Heart left ventricle (tissue), 16 donors: ENCODE data around the gene SLC37A1. TPM values are rescaled to one million over a fixed set of nuclear protein-coding genes. Genes with fewer than 3 reads are reported as not detected.

Experiments
- ATAC-seq, 4 donors: fragments of 200-7000 bp; cut with Tn5 transposase; one replicate each; pipeline ENCODE4 v1.9.1; 2020 to 2022; ENCODE audit warnings: moderate library complexity in 4 of 4, mild to moderate bottlenecking in 3 of 4, moderate number of reproducible peaks in 1 of 4
- DNase-seq, 5 donors: peaks; one replicate each; pipeline ENCODE4 v3.0.0-alpha.2; 2020
- H3K27ac ChIP-seq, 12 donors: fragments of 200-600 bp; sonication (generic) in 4 of 12; one replicate each; pipeline versions ENCODE4 v1.5.0 to v1.8.0; 2016 to 2022; ENCODE audit warnings: mild to moderate bottlenecking in 2 of 12
- H3K27me3 ChIP-seq, 9 donors: fragments of 200-600 bp; sonication (generic) in 2 of 9; one replicate each; pipeline versions ENCODE4 v1.5.1 to v1.8.0; 2016 to 2022; ENCODE audit warnings: mild to moderate bottlenecking in 3 of 9
- H3K36me3 ChIP-seq, 9 donors: fragments of 200-600 bp; sonication (generic) in 2 of 9; one replicate each; pipeline versions ENCODE4 v1.5.0 to v1.8.0; 2018 to 2022; ENCODE audit warnings: mild to moderate bottlenecking in 2 of 9
- H3K4me1 ChIP-seq, 12 donors: fragments of 200-600 bp; sonication (generic) in 4 of 12; one replicate each; pipeline versions ENCODE4 v1.5.0 to v1.8.0; 2016 to 2022; ENCODE audit warnings: mild to moderate bottlenecking in 3 of 12
- H3K4me3 ChIP-seq, 12 donors: fragments of 200-600 bp; sonication (generic) in 4 of 12; one replicate each; pipeline versions ENCODE4 v1.5.0 to v1.8.0; 2017 to 2022; ENCODE audit warnings: mild to moderate bottlenecking in 9 of 12, moderate library complexity in 4 of 12
- H3K9me3 ChIP-seq, 12 donors: fragments of 200-600 bp; sonication (generic) in 4 of 12; one replicate each; pipeline versions ENCODE4 v1.5.0 to v1.8.0; 2016 to 2022; ENCODE audit warnings: mild to moderate bottlenecking in 1 of 12
- CTCF ChIP-seq, 12 donors: fragments of 200-600 bp; sonication (generic) in 4 of 12; IDR thresholded peaks; one replicate each; pipeline versions ENCODE4 v1.5.0 to v1.8.0; 2018 to 2022; ENCODE audit warnings: antibody characterized with exemption in 12 of 12, mild to moderate bottlenecking in 5 of 12
- POLR2A ChIP-seq, 2 donors: fragments of 450-650 bp; IDR thresholded peaks; one replicate each; pipeline ENCODE4 v1.6.1; 2017; ENCODE audit warnings: antibody characterized with exemption in 2 of 2, mild to moderate bottlenecking in 2 of 2, moderate library complexity in 2 of 2
- WGBS, 4 donors: extraction: QIAGEN DNeasy Blood & Tissue Kit in 2 of 4; methylation state at CpG; one replicate each; pipeline versions ENCODE4 v1.1.5 to v1.1.7; 2013 to 2018; 5-methylcytosine and 5-hydroxymethylcytosine counted together
- intact Hi-C, 10 donors: fragments of 100-400 bp; cut with DNase I; formaldehyde crosslinking; loops; one replicate each; pipeline versions ENCODE4 v1.11.1 to v1.14.2; 2022
- polyA plus RNA-seq, 2 donors: library from polyadenylated mRNA; stranded (reverse); fragments of 200-250 nt; gene quantifications; one replicate each; pipeline ENCODE4 v1.2.3, GENCODE V29; 2013
- total RNA-seq, 9 donors: library from RNA; depleted of rRNA in 2 of 9; stranded (reverse); fragments of >200 nt in 2 of 9; fragmentation: NEBNext Ultra II Directional in 3 of 9; extraction: Animal tissue kit (Norgen Biotek cat#: 25700) in 3 of 9; gene quantifications; one replicate each; pipeline versions ENCODE4 v1.1.0 to v1.2.4, GENCODE V29; 2016 to 2023
- donor health status: ischemic (EF 13 %, LVEDD 7.1; RV severe dilation, severe dysfunction).
- donor health status: healthy with polysubstance abuse.
- donor health status: DM: no; HTN: yes; CAD: no.
- donor health status: DM: no; HTN: no; CAD: no.
- donor health status: ischemic (EF 25% LVEDD 6.9; RV normal size, moderate dysfunction).
- donor health status: ischemic (EF 25% LVEDD 5.7; RV mildly dilated, moderate dysfunction).
- donor health status: healthy.
- donor health status: DM: yes; HTN: yes; CAD: no.
- donor health status: ischemic (EF 35%, LVEDD 5.7; RV mildly dilated, moderate dysfunction).
- donor health status: nonischemic (EF 11% LVEDD 7.7; RV severe dilation, severe dysfunction).
- donor health status: DM: yes; HTN: yes; CAD: no.
- donor health status: PGD.
- donor health status: ischemic (EF 29% LVEDD 5.4; RV normal size, mild dysfunction).
- donor health status: nonischemic (EF 23%, LVEDD 6.1; RV moderate dilation, normal function).

SLC37A1 gene
- total and polyA plus RNA-seq, 11 donors = 2.2 to 13.0 (median 3.8) TPM

GRCh38 chr21:42607102-42607501 lies 93.5 kb downstream of the SLC37A1 start:
- intact Hi-C loops = no loop called here
- TF ChIP-seq CTCF (IDR thresholded peaks at IDR 0.05) (no peak), POLR2A (IDR thresholded peaks at IDR 0.05) (no peak)
- no peaks in the 10 kb centered on the region for H3K36me3 ChIP-seq
- peaks cover 0 to 32% (median 13%) of the 10 kb centered on the region in 12 donors for H3K9me3 ChIP-seq
- H3K4me1 ChIP-seq = no peaks in the 10 kb centered on the region
- ATAC-seq (no peak), DNase-seq (no peak)
- no peak overlapping the region for H3K4me3 ChIP-seq
- no peak overlapping the region for H3K27ac ChIP-seq
- WGBS, 4 donors = 62 to 76% (median 68%) methylated on average over 4 of the region's 4 CpGs
- H3K27me3 ChIP-seq = peaks cover 0 to under 1% (median 0%) of the 10 kb centered on the region in 9 donors

- H3K4me3 ChIP-seq = no peak overlapping the region
- H3K27ac ChIP-seq = no peak overlapping the region
- DNase-seq = no peak
- WGBS, 4 donors = 77 to 89% (median 81%) methylated on average over 5 of the region's 5 CpGs
- ATAC-seq = no peak
- no peaks in the 10 kb centered on the region for H3K4me1 ChIP-seq
- intact Hi-C loops = no loop called here
- no peak for TF ChIP-seq CTCF (IDR thresholded peaks at IDR 0.05)
- TF ChIP-seq POLR2A (IDR thresholded peaks at IDR 0.05) = no peak
- no peaks in the 10 kb centered on the region for H3K36me3 ChIP-seq
- peaks cover 0 to 36% (median 15%) of the 10 kb centered on the region in 12 donors for H3K9me3 ChIP-seq
- H3K27me3 ChIP-seq = no peaks in the 10 kb centered on the region
Measured at GRCh38 chr21:42607525-42608102, 94.0 kb downstream of the SLC37A1 start.

- Histone ChIP-seq H3K9me3 (peaks cover 0 to 38% (median 15%) of the 10 kb centered on the region in 12 donors), H3K4me3 (no peak overlapping the region), H3K4me1 (no peaks in the 10 kb centered on the region), H3K27me3 (no peaks in the 10 kb centered on the region), H3K27ac (no peak overlapping the region), H3K36me3 (no peaks in the 10 kb centered on the region)
- ATAC-seq = no peak
- intact Hi-C loops = no loop called here
- 54 to 63% (median 56%) methylated on average over 4 of the region's 4 CpGs for WGBS, 4 donors
- DNase-seq = no peak
- TF ChIP-seq POLR2A (IDR thresholded peaks at IDR 0.05) = no peak
Measured at GRCh38 chr21:42608446-42608845, 94.8 kb downstream of the SLC37A1 start.

GRCh38 chr21:42609811-42610210 lies 96.2 kb downstream of the SLC37A1 start:
- Histone ChIP-seq H3K27me3 (no peaks in the 10 kb centered on the region), H3K4me3 (no peak overlapping the region), H3K9me3 (peaks cover 0 to 32% (median 11%) of the 10 kb centered on the region in 12 donors), H3K4me1 (no peaks in the 10 kb centered on the region), H3K36me3 (no peaks in the 10 kb centered on the region), H3K27ac (no peak overlapping the region)
- DNase-seq (no peak), ATAC-seq (no peak)
- 92 to 100% (median 97%) methylated on average over 1 to 2 of the region's 2 CpGs for WGBS, 4 donors
- intact Hi-C loops = no loop called here
- TF ChIP-seq POLR2A (IDR thresholded peaks at IDR 0.05) = no peak
- no peak for TF ChIP-seq CTCF (IDR thresholded peaks at IDR 0.05)

GRCh38 chr21:42611852-42612251 lies 98.2 kb downstream of the SLC37A1 start:
- Histone ChIP-seq H3K27me3 (peaks cover 0 to 8% (median 6%) of the 10 kb centered on the region in 9 donors), H3K27ac (no peak overlapping the region), H3K36me3 (no peaks in the 10 kb centered on the region), H3K4me1 (peaks cover 0 to 4% (median 0%) of the 10 kb centered on the region in 12 donors), H3K4me3 (no peak overlapping the region), H3K9me3 (peaks cover 0 to 22% (median 5%) of the 10 kb centered on the region in 12 donors)
- TF ChIP-seq POLR2A (IDR thresholded peaks at IDR 0.05) (no peak), CTCF (IDR thresholded peaks at IDR 0.05) (no peak)
- WGBS, 4 donors = 86 to 92% (median 88%) methylated on average over 3 of the region's 3 CpGs
- no peak for ATAC-seq
- no peak for DNase-seq
- intact Hi-C loops = no loop called here
